Loucy (cell line): ENCODE results near the gene OR1E1.

Source experiments
- EZH2phosphoT487 ChIP-seq: fragments of 200-600 bp; IDR thresholded peaks from 2 replicates; pipeline ENCODE4 v1.6.1; 2018; ENCODE audit warnings: antibody characterized with exemption, mild to moderate bottlenecking, moderate library complexity, borderline replicate concordance
- TF ChIP-seq, protein P1 (sequence below): fragments of 200-600 bp; sonication (generic); conservative IDR thresholded peaks from 2 replicates; pipeline ENCODE4 v1.5.1; 2014; ENCODE audit warnings: mild to moderate bottlenecking, antibody characterized with exemption, low read length

DNA sequence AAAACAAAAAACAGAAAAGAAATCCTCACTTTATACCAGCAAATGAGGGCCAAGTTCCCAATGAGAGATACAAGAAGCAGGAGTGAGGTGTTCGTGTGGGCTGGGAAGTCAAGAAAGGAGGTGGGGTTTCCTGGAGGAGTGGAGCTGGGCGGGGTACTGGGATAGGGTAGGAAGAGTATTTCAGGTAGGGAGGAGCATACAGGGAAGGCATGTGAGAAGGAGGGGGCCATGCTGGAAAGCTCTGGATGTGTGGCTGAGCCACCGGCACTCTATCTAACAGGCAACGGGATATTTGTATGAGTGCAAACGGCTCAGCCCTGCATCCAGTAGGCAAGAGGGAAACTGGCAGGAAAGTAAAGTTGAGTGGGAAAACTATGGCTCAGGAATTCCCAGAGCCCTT lies 16.3 kb downstream of the OR1E1 start:
- TF ChIP-seq, protein P1, sequence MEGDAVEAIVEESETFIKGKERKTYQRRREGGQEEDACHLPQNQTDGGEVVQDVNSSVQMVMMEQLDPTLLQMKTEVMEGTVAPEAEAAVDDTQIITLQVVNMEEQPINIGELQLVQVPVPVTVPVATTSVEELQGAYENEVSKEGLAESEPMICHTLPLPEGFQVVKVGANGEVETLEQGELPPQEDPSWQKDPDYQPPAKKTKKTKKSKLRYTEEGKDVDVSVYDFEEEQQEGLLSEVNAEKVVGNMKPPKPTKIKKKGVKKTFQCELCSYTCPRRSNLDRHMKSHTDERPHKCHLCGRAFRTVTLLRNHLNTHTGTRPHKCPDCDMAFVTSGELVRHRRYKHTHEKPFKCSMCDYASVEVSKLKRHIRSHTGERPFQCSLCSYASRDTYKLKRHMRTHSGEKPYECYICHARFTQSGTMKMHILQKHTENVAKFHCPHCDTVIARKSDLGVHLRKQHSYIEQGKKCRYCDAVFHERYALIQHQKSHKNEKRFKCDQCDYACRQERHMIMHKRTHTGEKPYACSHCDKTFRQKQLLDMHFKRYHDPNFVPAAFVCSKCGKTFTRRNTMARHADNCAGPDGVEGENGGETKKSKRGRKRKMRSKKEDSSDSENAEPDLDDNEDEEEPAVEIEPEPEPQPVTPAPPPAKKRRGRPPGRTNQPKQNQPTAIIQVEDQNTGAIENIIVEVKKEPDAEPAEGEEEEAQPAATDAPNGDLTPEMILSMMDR, result no peak
- TF ChIP-seq EZH2phosphoT487, result no peak
